GM21576 (cell line): ENCODE results near the gene CNFN.

Experiments
- ATAC-seq: cut with Tn5 transposase; IDR thresholded peaks from one replicate; pipeline ENCODE4 v1.9.1; 2021; ENCODE audit warnings: mild to moderate bottlenecking, moderate library complexity; ENCODE audit not compliant: unreplicated experiment

The CNFN gene

GRCh38 chr19:42410371-42410770 lies 20.3 kb upstream of the CNFN start:
- no peak for ATAC-seq

GRCh38 chr19:42409477-42409876 lies 19.4 kb upstream of the CNFN start:
- no peak for ATAC-seq

- ATAC-seq = no peak
Observed at GRCh38 chr19:42407816-42408175, 17.7 kb upstream of the CNFN start.

- no peak for ATAC-seq
Observed at GRCh38 chr19:42407085-42407815, 17.2 kb upstream of the CNFN start.

GRCh38 chr19:42406111-42406510 lies 16.0 kb upstream of the CNFN start:
- ATAC-seq = no peak

- no peak for ATAC-seq
Observed at GRCh38 chr19:42403586-42403985, 13.5 kb upstream of the CNFN start.

- no peak for ATAC-seq
Observed at GRCh38 chr19:42402376-42403116, 12.4 kb upstream of the CNFN start.

- ATAC-seq = no peak
Observed at GRCh38 chr19:42401365-42402303, 11.5 kb upstream of the CNFN start.

- no peak for ATAC-seq
Observed at GRCh38 chr19:42400404-42400803, 10.3 kb upstream of the CNFN start.

GRCh38 chr19:42397263-42398166 lies 7.4 kb upstream of the CNFN start:
- no peak for ATAC-seq

- ATAC-seq = peak; percentile 95
Observed at GRCh38 chr19:42396381-42397262, 6.5 kb upstream of the CNFN start.

GRCh38 chr19:42394751-42395150 lies 4.7 kb upstream of the CNFN start:
- ATAC-seq = no peak

GRCh38 chr19:42392165-42392564 lies 2.1 kb upstream of the CNFN start:
- ATAC-seq = no peak

GRCh38 chr19:42388851-42389489 lies 1.1 kb downstream of the CNFN start:
- ATAC-seq = no peak

GRCh38 chr19:42386974-42387707 lies 3.0 kb downstream of the CNFN start:
- ATAC-seq = no peak

GRCh38 chr19:42380155-42380554 lies 9.9 kb downstream of the CNFN start:
- no peak for ATAC-seq

- ATAC-seq = no peak
Observed at GRCh38 chr19:42378225-42379215, 11.6 kb downstream of the CNFN start.
